ENCODE data around the gene ROS1. TPM values are rescaled to one million over a fixed set of nuclear protein-coding genes. Genes with fewer than 3 reads are reported as not detected.

Gene ROS1
- total and polyA plus RNA-seq, 2 donors (not counting 3 experiments of a cell fraction or from before 2014, with no cell fraction given): not detected

DNA sequence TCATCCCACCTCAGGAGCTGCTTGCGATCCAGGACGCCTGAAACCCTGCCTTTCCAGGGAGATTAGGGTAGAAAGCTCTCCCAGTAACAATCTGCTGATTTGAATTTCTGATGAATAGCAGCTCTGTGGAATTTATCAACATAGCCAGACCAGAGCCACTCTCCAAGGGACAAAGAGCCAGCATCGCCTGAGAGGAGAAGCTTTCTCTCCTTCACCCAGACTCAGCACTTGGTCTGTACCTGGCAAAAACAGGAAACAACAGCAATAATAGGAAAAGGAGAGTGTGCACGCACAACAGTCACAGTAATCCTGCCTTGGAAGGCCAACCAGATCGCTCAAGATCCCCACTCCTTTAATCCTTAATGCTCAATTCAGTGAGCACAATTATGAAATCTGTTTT lies 22.3 kb upstream of the ROS1 start:
- dilution Hi-C loops (cut with MboI; ENCODE audit: extremely low pct_ligation_motif_present, low sequenced_read_pairs) (no loop called here), intact Hi-C loops (cut with micrococcal nuclease) (no loop called here)
- CTCF ChIA-PET: interaction anchor here (0.6 to 5.6 kb wide), 5 partner anchors 17 to 158 kb away, joined by 3 to 333 read pairs (median 30); partner anchors contain the start of gene GOPC
- Histone ChIP-seq H3K4me1 (ENCODE audit: control insufficient read depth, extremely low read depth, insufficient read depth, low read length) (peaks cover 6% of the 10 kb centered on the region), H3K4me3 (replicated peaks in 1 of 3; ENCODE audit: insufficient read depth in 1 of 3, low read depth in 1 of 3, low read length in 3 of 3) (no peak overlapping the region), H3K9me3 (replicated peaks; ENCODE audit: control insufficient read depth, insufficient read depth, low read length) (no peaks in the 10 kb centered on the region), H3K36me3 (ENCODE audit: control insufficient read depth in 2 of 2, extremely low read depth in 1 of 2, insufficient read depth in 2 of 2, low read length in 2 of 2) (no peaks in the 10 kb centered on the region), H3K27ac (ENCODE audit: insufficient read depth, low read depth, low read length) (no peak overlapping the region), H3K79me2 (ENCODE audit: control insufficient read depth, insufficient read depth, low read length) (no peaks in the 10 kb centered on the region), H3K4me2 (ENCODE audit: insufficient read depth, low read length) (no peak overlapping the region), H3K9ac (replicated peaks; ENCODE audit: extremely low read depth, insufficient read depth, low read length) (no peak overlapping the region), H3K9me1 (replicated peaks; ENCODE audit: control insufficient read depth, extremely low read depth, insufficient read depth, low read length) (no peaks in the 10 kb centered on the region), H3K27me3 (ENCODE audit: control insufficient read depth in 2 of 2, insufficient read depth in 2 of 2, low read length in 2 of 2) (peaks cover 20 to 40% of the 10 kb centered on the region in 2 experiments), H2AFZ (ENCODE audit: low read depth, low read length) (no peak overlapping the region), H4K20me1 (replicated peaks; ENCODE audit: control insufficient read depth, extremely low read depth, insufficient read depth, low read length) (no peaks in the 10 kb centered on the region)
- TF ChIP-seq JUN (IDR thresholded peaks at IDR 0.05; ENCODE audit: borderline replicate concordance, insufficient read depth, insufficient read length, low read depth) (no peak), POLR2A (IDR thresholded peaks at IDR 0.05; ENCODE audit: low read depth, low read length) (no peak), MYC (IDR thresholded peaks at IDR 0.05; ENCODE audit: low read depth, low read length) (no peak), FOS (IDR thresholded peaks at IDR 0.05; ENCODE audit: borderline replicate concordance, insufficient read depth, low read length) (no peak), GATA2 (IDR thresholded peaks at IDR 0.05; ENCODE audit: insufficient read depth, insufficient read length, low read depth, low read length) (no peak), POLR2AphosphoS5 (IDR thresholded peaks at IDR 0.05; ENCODE audit: insufficient read depth, low read depth, low read length) (no peak), EZH2 (IDR thresholded peaks at IDR 0.05; ENCODE audit: borderline replicate concordance, low read depth, low read length, severe bottlenecking) (no peak)
- TF ChIP-seq, protein P1, sequence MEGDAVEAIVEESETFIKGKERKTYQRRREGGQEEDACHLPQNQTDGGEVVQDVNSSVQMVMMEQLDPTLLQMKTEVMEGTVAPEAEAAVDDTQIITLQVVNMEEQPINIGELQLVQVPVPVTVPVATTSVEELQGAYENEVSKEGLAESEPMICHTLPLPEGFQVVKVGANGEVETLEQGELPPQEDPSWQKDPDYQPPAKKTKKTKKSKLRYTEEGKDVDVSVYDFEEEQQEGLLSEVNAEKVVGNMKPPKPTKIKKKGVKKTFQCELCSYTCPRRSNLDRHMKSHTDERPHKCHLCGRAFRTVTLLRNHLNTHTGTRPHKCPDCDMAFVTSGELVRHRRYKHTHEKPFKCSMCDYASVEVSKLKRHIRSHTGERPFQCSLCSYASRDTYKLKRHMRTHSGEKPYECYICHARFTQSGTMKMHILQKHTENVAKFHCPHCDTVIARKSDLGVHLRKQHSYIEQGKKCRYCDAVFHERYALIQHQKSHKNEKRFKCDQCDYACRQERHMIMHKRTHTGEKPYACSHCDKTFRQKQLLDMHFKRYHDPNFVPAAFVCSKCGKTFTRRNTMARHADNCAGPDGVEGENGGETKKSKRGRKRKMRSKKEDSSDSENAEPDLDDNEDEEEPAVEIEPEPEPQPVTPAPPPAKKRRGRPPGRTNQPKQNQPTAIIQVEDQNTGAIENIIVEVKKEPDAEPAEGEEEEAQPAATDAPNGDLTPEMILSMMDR (IDR thresholded peaks at IDR 0.05; ENCODE audit: extremely low read depth in 1 of 2, insufficient read depth in 1 of 2, low read depth in 1 of 2, low read length in 2 of 2): no peak
- TF ChIP-seq, protein P2, sequence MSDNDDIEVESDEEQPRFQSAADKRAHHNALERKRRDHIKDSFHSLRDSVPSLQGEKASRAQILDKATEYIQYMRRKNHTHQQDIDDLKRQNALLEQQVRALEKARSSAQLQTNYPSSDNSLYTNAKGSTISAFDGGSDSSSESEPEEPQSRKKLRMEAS (IDR thresholded peaks at IDR 0.05; ENCODE audit: insufficient read depth, insufficient read length): no peak
- POLR2A ChIA-PET: no interaction called here
- no TSS peak for BruUV-seq (replicated peaks)
- FAIRE-seq (no peak), DNase-seq (ENCODE audit: low read depth, low spot score) (no peak)
